Loucy (cell line): ENCODE results near the gene LEKR1.
"Not testable (repeated sequence)": the region's sequence is repeated elsewhere in the genome, so short reads cannot be mapped to it uniquely, and the experiment has no call there.

ENCODE experiments used
- EZH2phosphoT487 ChIP-seq: fragments of 200-600 bp; IDR thresholded peaks from 2 replicates; pipeline ENCODE4 v1.6.1; 2018; ENCODE audit warnings: antibody characterized with exemption, mild to moderate bottlenecking, moderate library complexity, borderline replicate concordance
- TF ChIP-seq, protein P1 (sequence below): fragments of 200-600 bp; sonication (generic); conservative IDR thresholded peaks from 2 replicates; pipeline ENCODE4 v1.5.1; 2014; ENCODE audit warnings: mild to moderate bottlenecking, antibody characterized with exemption, low read length

DNA sequence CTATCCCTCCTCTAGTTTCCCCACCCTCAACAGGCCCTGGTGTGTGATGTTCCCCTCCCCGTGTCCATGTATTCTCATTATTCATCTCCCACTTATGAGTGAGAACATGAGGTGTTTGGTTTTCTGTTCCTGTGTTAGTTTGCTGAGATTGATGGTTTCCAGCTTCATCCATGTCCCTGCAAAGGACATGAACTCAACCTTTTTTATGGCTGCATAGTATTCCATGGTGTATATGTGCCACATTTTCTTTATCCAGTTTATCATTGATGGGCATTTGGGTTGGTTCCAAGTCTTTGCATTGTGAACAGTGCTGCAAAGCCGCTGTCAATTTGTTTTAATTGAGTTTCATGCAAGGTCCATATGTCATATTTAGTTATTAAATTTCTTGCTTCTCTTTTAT is 88.1 kb downstream of the LEKR1 start:
- TF ChIP-seq, protein P1, sequence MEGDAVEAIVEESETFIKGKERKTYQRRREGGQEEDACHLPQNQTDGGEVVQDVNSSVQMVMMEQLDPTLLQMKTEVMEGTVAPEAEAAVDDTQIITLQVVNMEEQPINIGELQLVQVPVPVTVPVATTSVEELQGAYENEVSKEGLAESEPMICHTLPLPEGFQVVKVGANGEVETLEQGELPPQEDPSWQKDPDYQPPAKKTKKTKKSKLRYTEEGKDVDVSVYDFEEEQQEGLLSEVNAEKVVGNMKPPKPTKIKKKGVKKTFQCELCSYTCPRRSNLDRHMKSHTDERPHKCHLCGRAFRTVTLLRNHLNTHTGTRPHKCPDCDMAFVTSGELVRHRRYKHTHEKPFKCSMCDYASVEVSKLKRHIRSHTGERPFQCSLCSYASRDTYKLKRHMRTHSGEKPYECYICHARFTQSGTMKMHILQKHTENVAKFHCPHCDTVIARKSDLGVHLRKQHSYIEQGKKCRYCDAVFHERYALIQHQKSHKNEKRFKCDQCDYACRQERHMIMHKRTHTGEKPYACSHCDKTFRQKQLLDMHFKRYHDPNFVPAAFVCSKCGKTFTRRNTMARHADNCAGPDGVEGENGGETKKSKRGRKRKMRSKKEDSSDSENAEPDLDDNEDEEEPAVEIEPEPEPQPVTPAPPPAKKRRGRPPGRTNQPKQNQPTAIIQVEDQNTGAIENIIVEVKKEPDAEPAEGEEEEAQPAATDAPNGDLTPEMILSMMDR, result not testable (repeated sequence)
- TF ChIP-seq EZH2phosphoT487, result not testable (repeated sequence)
